ENCODE measurements around the gene MRPL18. TPM values are rescaled to one million over a fixed set of nuclear protein-coding genes. Genes with fewer than 3 reads are reported as not detected.
A peak's percentile ranks its signal among the peaks of the same experiment; 100 is the strongest.
"Not testable (repeated sequence)": the region's sequence is repeated elsewhere in the genome, so short reads cannot be mapped to it uniquely, and the experiment has no call there.

The MRPL18 gene
- total RNA-seq, 2 donors from 2014 or later: 65.8 to 82.4 TPM

GRCh38 chr6:159815410-159815809, 25.1 kb downstream of the MRPL18 start:
- peaks cover 0 to 3% of the 10 kb centered on the region in 2 donors for H3K27me3 Mint-ChIP-seq
- no peaks in the 10 kb centered on the region for H3K36me3 Mint-ChIP-seq
- no peak for DNase-seq (ENCODE audit: low spot score)
- no peak overlapping the region for H3K4me3 Mint-ChIP-seq
- no peaks in the 10 kb centered on the region for H3K9me3 Mint-ChIP-seq
- H3K4me1 Mint-ChIP-seq (ENCODE audit: low read depth in 2 of 2): peaks cover 0 to 12% of the 10 kb centered on the region in 2 donors
- no peak for ATAC-seq
- H3K27ac Mint-ChIP-seq: no peak overlapping the region

GRCh38 chr6:159816775-159817174, 26.5 kb downstream of the MRPL18 start:
- H3K4me3 Mint-ChIP-seq; DNase-seq (ENCODE audit: low spot score); H3K9me3 Mint-ChIP-seq; H3K36me3 Mint-ChIP-seq; H3K27ac Mint-ChIP-seq; H3K27me3 Mint-ChIP-seq; ATAC-seq: not testable (repeated sequence)
- peaks cover 0 to 22% of the 10 kb centered on the region in 2 donors for H3K4me1 Mint-ChIP-seq (ENCODE audit: low read depth in 2 of 2)

GRCh38 chr6:159817951-159818739, 27.9 kb downstream of the MRPL18 start:
- DNase-seq (ENCODE audit: low spot score) (no peak), ATAC-seq (no peak)
- Mint-ChIP-seq H3K9me3 (no peaks in the 10 kb centered on the region), H3K27ac (no peak overlapping the region), H3K36me3 (no peaks in the 10 kb centered on the region), H3K4me3 (no peak overlapping the region), H3K4me1 (ENCODE audit: low read depth in 2 of 2) (peaks cover 0 to 28% of the 10 kb centered on the region in 2 donors), H3K27me3 (peaks cover 0 to 3% of the 10 kb centered on the region in 2 donors)

GRCh38 chr6:159819098-159819497, 28.8 kb downstream of the MRPL18 start:
- H3K36me3 Mint-ChIP-seq: no peaks in the 10 kb centered on the region
- H3K9me3 Mint-ChIP-seq: no peaks in the 10 kb centered on the region
- peak overlapping the region; percentile 30 for H3K4me3 Mint-ChIP-seq

GRCh38 chr6:159819932-159820640, 29.8 kb downstream of the MRPL18 start:
- H3K4me3 Mint-ChIP-seq: peak overlapping the region; percentile 30
- ATAC-seq (peak; percentile 39 to 74), DNase-seq (ENCODE audit: low spot score) (no peak)
- peak overlapping the region in 1 of 2 donors; percentile 89 for H3K27ac Mint-ChIP-seq
- H3K4me1 Mint-ChIP-seq (ENCODE audit: low read depth in 2 of 2): peaks cover 0 to 29% of the 10 kb centered on the region in 2 donors
- H3K27me3 Mint-ChIP-seq: peaks cover 0 to 3% of the 10 kb centered on the region in 2 donors
- H3K9me3 Mint-ChIP-seq: no peaks in the 10 kb centered on the region
- no peaks in the 10 kb centered on the region for H3K36me3 Mint-ChIP-seq

More at GRCh38 chr6:159819098-159819497, 28.8 kb downstream of the MRPL18 start:
- no peak for ATAC-seq
- peak overlapping the region in 1 of 2 donors; percentile 89 for H3K27ac Mint-ChIP-seq
- H3K4me1 Mint-ChIP-seq (ENCODE audit: low read depth in 2 of 2): peaks cover 0 to 29% of the 10 kb centered on the region in 2 donors
- peaks cover 0 to 3% of the 10 kb centered on the region in 2 donors for H3K27me3 Mint-ChIP-seq
- DNase-seq (ENCODE audit: low spot score): no peak

GRCh38 chr6:159821122-159821521, 30.9 kb downstream of the MRPL18 start:
- H3K27ac Mint-ChIP-seq: peak overlapping the region in 1 of 2 donors; percentile 89

GRCh38 chr6:159821726-159822125, 31.5 kb downstream of the MRPL18 start:
- Mint-ChIP-seq H3K4me3 (no peak overlapping the region), H3K9me3 (no peaks in the 10 kb centered on the region), H3K27me3 (peaks cover 0 to 3% of the 10 kb centered on the region in 2 donors), H3K27ac (no peak overlapping the region), H3K4me1 (ENCODE audit: low read depth in 2 of 2) (peaks cover 0 to 29% of the 10 kb centered on the region in 2 donors), H3K36me3 (no peaks in the 10 kb centered on the region)
- no peak for DNase-seq (ENCODE audit: low spot score)
- no peak for ATAC-seq

More at GRCh38 chr6:159821122-159821521, 30.9 kb downstream of the MRPL18 start:
- DNase-seq (ENCODE audit: low spot score): no peak
- ATAC-seq: no peak
- Mint-ChIP-seq H3K4me3 (no peak overlapping the region), H3K4me1 (ENCODE audit: low read depth in 2 of 2) (peaks cover 0 to 29% of the 10 kb centered on the region in 2 donors), H3K27me3 (peaks cover 0 to 3% of the 10 kb centered on the region in 2 donors), H3K36me3 (no peaks in the 10 kb centered on the region), H3K9me3 (no peaks in the 10 kb centered on the region)

- Mint-ChIP-seq H3K4me3 (no peak overlapping the region), H3K27me3 (peaks cover 0 to 3% of the 10 kb centered on the region in 2 donors), H3K9me3 (no peaks in the 10 kb centered on the region), H3K4me1 (ENCODE audit: low read depth in 2 of 2) (peaks cover 0 to 29% of the 10 kb centered on the region in 2 donors), H3K36me3 (no peaks in the 10 kb centered on the region), H3K27ac (no peak overlapping the region)
- ATAC-seq: no peak
- DNase-seq (ENCODE audit: low spot score): no peak
Observed at GRCh38 chr6:159823953-159824352, 33.7 kb downstream of the MRPL18 start.

- not testable (repeated sequence) for H3K27ac Mint-ChIP-seq; H3K27me3 Mint-ChIP-seq; H3K9me3 Mint-ChIP-seq; H3K4me3 Mint-ChIP-seq; H3K36me3 Mint-ChIP-seq; ATAC-seq; DNase-seq (ENCODE audit: low spot score)
- H3K4me1 Mint-ChIP-seq (ENCODE audit: low read depth in 2 of 2): peaks cover 0 to 27% of the 10 kb centered on the region in 2 donors
Observed at GRCh38 chr6:159824690-159825089, 34.4 kb downstream of the MRPL18 start.

GRCh38 chr6:159826004-159826403, 35.7 kb downstream of the MRPL18 start:
- Mint-ChIP-seq H3K27me3 (peaks cover 0 to 3% of the 10 kb centered on the region in 2 donors), H3K4me1 (ENCODE audit: low read depth in 2 of 2) (peaks cover 0 to 16% of the 10 kb centered on the region in 2 donors), H3K36me3 (no peaks in the 10 kb centered on the region), H3K4me3 (no peak overlapping the region), H3K27ac (no peak overlapping the region), H3K9me3 (no peaks in the 10 kb centered on the region)
- DNase-seq (ENCODE audit: low spot score): no peak
- ATAC-seq: no peak

- H3K4me1 Mint-ChIP-seq (ENCODE audit: low read depth in 2 of 2): peaks cover 0 to 13% of the 10 kb centered on the region in 2 donors
- DNase-seq (ENCODE audit: low spot score): no peak
- peaks cover 5 to 9% of the 10 kb centered on the region in 2 donors for H3K27me3 Mint-ChIP-seq
- no peak for ATAC-seq
- H3K9me3 Mint-ChIP-seq: no peaks in the 10 kb centered on the region
- H3K27ac Mint-ChIP-seq: no peak overlapping the region
- no peak overlapping the region for H3K4me3 Mint-ChIP-seq
- no peaks in the 10 kb centered on the region for H3K36me3 Mint-ChIP-seq
Observed at GRCh38 chr6:159826968-159827647, 36.8 kb downstream of the MRPL18 start.

GRCh38 chr6:159828074-159828473, 37.8 kb downstream of the MRPL18 start:
- Mint-ChIP-seq H3K4me1 (ENCODE audit: low read depth in 2 of 2) (peaks cover 0 to 7% of the 10 kb centered on the region in 2 donors), H3K36me3 (no peaks in the 10 kb centered on the region)
- no peak for ATAC-seq

GRCh38 chr6:159829526-159829925, 39.3 kb downstream of the MRPL18 start:
- Mint-ChIP-seq H3K36me3 (no peaks in the 10 kb centered on the region), H3K9me3 (no peaks in the 10 kb centered on the region), H3K27ac (no peak overlapping the region), H3K27me3 (peaks cover 5 to 9% of the 10 kb centered on the region in 2 donors), H3K4me3 (no peak overlapping the region), H3K4me1 (ENCODE audit: low read depth in 2 of 2) (peaks cover 0 to 6% of the 10 kb centered on the region in 2 donors)
- no peak for DNase-seq (ENCODE audit: low spot score)
- ATAC-seq: no peak

More at GRCh38 chr6:159828074-159828473, 37.8 kb downstream of the MRPL18 start:
- Mint-ChIP-seq H3K4me3 (no peak overlapping the region), H3K27me3 (peaks cover 5 to 9% of the 10 kb centered on the region in 2 donors), H3K27ac (no peak overlapping the region), H3K9me3 (no peaks in the 10 kb centered on the region)
- DNase-seq (ENCODE audit: low spot score): no peak
